GM12878 (cell line): ENCODE data around the gene HSD11B1. TPM values are rescaled to one million over a fixed set of nuclear protein-coding genes. Genes with fewer than 3 reads are reported as not detected.

ENCODE experiments used
- BMI1 ChIP-seq: fragments of 450-650 bp; IDR thresholded peaks from 2 replicates; pipeline ENCODE4 v1.6.1; 2016; ENCODE audit warnings: mild to moderate bottlenecking, moderate library complexity, borderline replicate concordance
- JUND ChIP-seq: IDR thresholded peaks from 2 replicates; pipeline ENCODE4 v1.6.1; 2012; ENCODE audit warnings: low read depth, mild to moderate bottlenecking, low read length, improper control_type of control experiment, moderate library complexity
- KLF5 ChIP-seq: fragments of 450-650 bp; IDR thresholded peaks from 2 replicates; pipeline ENCODE4 v1.6.1; 2014; ENCODE audit warnings: mild to moderate bottlenecking; ENCODE audit not compliant: partially characterized antibody
- NFYB ChIP-seq: IDR thresholded peaks from 2 replicates; pipeline ENCODE4 v1.6.1; 2011; ENCODE audit warnings: low read depth, mild to moderate bottlenecking, low read length, improper control_type of control experiment, moderate library complexity; ENCODE audit not compliant: insufficient read depth
- PAX8 ChIP-seq: fragments of 450-650 bp; IDR thresholded peaks from 2 replicates; pipeline ENCODE4 v1.6.1; 2017; ENCODE audit warnings: mild to moderate bottlenecking, moderate library complexity
- POLR2AphosphoS5 ChIP-seq: IDR thresholded peaks from 2 replicates; pipeline ENCODE4 v1.6.1; 2011; ENCODE audit warnings: mild to moderate bottlenecking, low read length, inconsistent platforms
- SIN3A ChIP-seq: IDR thresholded peaks from 2 replicates; pipeline ENCODE4 v1.6.1; 2012; ENCODE audit warnings: low read depth, low read length, improper control_type of control experiment
- SMARCA5 ChIP-seq: fragments of 450-650 bp; IDR thresholded peaks from 2 replicates; pipeline ENCODE4 v1.6.1; 2017; ENCODE audit warnings: mild to moderate bottlenecking
- SPI1 ChIP-seq: IDR thresholded peaks from 2 replicates; pipeline ENCODE4 v1.6.1; 2011; ENCODE audit warnings: low read depth, mild to moderate bottlenecking, low read length, moderate library complexity, borderline replicate concordance; ENCODE audit not compliant: insufficient read depth
- TBL1XR1 ChIP-seq: IDR thresholded peaks from 2 replicates; pipeline ENCODE4 v1.6.1; 2012; ENCODE audit warnings: low read depth, low read length, improper control_type of control experiment
- YY1 ChIP-seq: IDR thresholded peaks from 2 replicates; pipeline ENCODE4 v1.6.1; 2011; ENCODE audit warnings: low read depth, mild to moderate bottlenecking, low read length
- ZNF622 ChIP-seq: fragments of 450-650 bp; IDR thresholded peaks from 2 replicates; pipeline ENCODE4 v1.6.1; 2017; ENCODE audit warnings: mild to moderate bottlenecking, inconsistent platforms
- polyA plus RNA-seq, 11 experiments: library from polyadenylated mRNA; depleted of rRNA in 4 of 11; unstranded in 6 of 11; stranded (reverse) in 5 of 11; fragments of >200 nt; fragmentation: Nextera tagmentation in 4 of 11; fragmentation: Illumina TruSeq in 1 of 11; extraction: Ambion mirVana in 4 of 11; extraction: Trizol in 1 of 11; gene quantifications; 1 replicate in 1 of 11; 2 replicates in 10 of 11; pipeline versions ENCODE4 v1.2.1 to v1.2.3, GENCODE V29; 2011 to 2016; ENCODE audit warnings: inconsistent platforms in 2 of 11, missing spikeins in 2 of 11, low read depth in 1 of 11
- total RNA-seq, 4 experiments: library from RNA; depleted of rRNA in 3 of 4; stranded (reverse); fragments of >200 nt in 3 of 4; fragmentation: Illumina TruSeq in 1 of 4; extraction: Trizol in 1 of 4; gene quantifications; 2 replicates each; pipeline versions ENCODE4 v1.2.1 to v1.2.3, GENCODE V29; 2013 to 2021
- TF ChIP-seq, protein P1 (sequence below): fragments of 450-650 bp; conservative IDR thresholded peaks from 2 replicates; pipeline ENCODE4 v1.6.1; 2017; ENCODE audit warnings: mild to moderate bottlenecking, moderate library complexity
- TF ChIP-seq, protein P2 (sequence below): fragments of 450-650 bp; formaldehyde crosslinking; IDR thresholded peaks from 2 replicates; pipeline ENCODE4 v1.5.0; 2022; ENCODE audit warnings: mild to moderate bottlenecking, missing genetic modification characterization
- TF ChIP-seq, protein P3 (sequence below): fragments of 450-650 bp; IDR thresholded peaks from 2 replicates; pipeline ENCODE4 v1.6.1; 2014; ENCODE audit warnings: mild to moderate bottlenecking
- TF ChIP-seq, protein P4 (sequence below): fragments of 450-650 bp; IDR thresholded peaks from 2 replicates; pipeline ENCODE4 v1.6.1; 2016; ENCODE audit warnings: mild to moderate bottlenecking

Gene HSD11B1
- total and polyA plus RNA-seq, 10 of the 15 experiments (the other 5 are each of a cell fraction or from before 2014, with no cell fraction given): 0.04 to 0.27 (median 0.15) TPM; not detected in 7

DNA sequence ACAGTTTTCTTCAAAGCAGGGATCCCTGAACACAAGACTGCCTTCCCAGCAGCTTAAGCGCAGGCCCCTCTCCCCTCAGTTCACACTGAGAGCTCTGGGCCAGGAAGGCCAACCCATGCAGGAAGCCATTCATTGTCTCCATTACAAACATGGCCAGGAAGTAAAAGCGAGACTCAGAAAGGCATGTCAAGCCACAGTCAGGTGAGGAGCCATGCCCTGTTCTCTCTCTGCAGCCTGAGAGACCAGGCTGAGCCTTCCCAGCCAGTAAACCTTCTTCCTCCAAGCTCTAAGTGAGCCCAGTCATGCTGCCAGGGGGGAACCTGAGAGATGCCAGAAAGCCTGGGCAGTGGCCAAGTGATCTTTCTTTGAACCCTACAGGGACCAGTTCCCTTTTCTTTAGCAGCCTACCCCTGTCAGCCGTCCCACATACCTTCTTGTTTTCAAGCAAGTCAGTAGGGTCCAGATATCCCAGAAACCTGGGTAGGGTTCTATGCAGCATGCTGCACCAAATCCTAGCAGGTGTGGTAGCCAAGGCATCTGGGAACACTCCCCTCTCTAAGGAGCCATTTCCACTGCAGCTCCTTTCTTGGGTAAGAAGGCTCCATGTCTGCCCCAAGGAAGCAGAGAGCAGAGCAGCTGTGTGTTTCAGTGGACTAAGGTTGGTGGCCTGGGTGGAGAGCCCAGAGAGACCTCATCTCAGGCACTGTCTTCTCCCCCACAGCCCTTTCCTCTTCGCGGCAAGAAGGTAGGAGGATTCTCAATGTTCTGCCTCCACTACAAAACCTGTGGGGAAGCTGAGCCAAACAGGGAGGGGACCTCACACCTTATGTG lies 52.2 kb downstream of the HSD11B1 start (continued):
- TF ChIP-seq, protein P1, sequence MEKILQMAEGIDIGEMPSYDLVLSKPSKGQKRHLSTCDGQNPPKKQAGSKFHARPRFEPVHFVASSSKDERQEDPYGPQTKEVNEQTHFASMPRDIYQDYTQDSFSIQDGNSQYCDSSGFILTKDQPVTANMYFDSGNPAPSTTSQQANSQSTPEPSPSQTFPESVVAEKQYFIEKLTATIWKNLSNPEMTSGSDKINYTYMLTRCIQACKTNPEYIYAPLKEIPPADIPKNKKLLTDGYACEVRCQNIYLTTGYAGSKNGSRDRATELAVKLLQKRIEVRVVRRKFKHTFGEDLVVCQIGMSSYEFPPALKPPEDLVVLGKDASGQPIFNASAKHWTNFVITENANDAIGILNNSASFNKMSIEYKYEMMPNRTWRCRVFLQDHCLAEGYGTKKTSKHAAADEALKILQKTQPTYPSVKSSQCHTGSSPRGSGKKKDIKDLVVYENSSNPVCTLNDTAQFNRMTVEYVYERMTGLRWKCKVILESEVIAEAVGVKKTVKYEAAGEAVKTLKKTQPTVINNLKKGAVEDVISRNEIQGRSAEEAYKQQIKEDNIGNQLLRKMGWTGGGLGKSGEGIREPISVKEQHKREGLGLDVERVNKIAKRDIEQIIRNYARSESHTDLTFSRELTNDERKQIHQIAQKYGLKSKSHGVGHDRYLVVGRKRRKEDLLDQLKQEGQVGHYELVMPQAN: 0 out of 2 replicates have a peak, but pooled peaks have one; percentile 9
- TF ChIP-seq SMARCA5 (no peak), SIN3A (no peak; the same call in 1 of the 2 replicates), JUND (no peak), SPI1 (peak; percentile 95), TBL1XR1 (no peak), KLF5 (no peak), ZNF622 (no peak), BMI1 (no peak), NFYB (no peak), POLR2AphosphoS5 (peak; percentile 38; the same call in 1 of the 2 replicates), YY1 (peak; percentile 51; the same call in 1 of the 2 replicates), PAX8 (no peak)
- TF ChIP-seq, protein P2, sequence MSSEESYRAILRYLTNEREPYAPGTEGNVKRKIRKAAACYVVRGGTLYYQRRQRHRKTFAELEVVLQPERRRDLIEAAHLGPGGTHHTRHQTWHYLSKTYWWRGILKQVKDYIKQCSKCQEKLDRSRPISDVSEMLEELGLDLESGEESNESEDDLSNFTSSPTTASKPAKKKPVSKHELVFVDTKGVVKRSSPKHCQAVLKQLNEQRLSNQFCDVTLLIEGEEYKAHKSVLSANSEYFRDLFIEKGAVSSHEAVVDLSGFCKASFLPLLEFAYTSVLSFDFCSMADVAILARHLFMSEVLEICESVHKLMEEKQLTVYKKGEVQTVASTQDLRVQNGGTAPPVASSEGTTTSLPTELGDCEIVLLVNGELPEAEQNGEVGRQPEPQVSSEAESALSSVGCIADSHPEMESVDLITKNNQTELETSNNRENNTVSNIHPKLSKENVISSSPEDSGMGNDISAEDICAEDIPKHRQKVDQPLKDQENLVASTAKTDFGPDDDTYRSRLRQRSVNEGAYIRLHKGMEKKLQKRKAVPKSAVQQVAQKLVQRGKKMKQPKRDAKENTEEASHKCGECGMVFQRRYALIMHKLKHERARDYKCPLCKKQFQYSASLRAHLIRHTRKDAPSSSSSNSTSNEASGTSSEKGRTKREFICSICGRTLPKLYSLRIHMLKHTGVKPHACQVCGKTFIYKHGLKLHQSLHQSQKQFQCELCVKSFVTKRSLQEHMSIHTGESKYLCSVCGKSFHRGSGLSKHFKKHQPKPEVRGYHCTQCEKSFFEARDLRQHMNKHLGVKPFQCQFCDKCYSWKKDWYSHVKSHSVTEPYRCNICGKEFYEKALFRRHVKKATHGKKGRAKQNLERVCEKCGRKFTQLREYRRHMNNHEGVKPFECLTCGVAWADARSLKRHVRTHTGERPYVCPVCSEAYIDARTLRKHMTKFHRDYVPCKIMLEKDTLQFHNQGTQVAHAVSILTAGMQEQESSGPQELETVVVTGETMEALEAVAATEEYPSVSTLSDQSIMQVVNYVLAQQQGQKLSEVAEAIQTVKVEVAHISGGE (CRISPR knock-in tag): no peak
- TF ChIP-seq, protein P3, sequence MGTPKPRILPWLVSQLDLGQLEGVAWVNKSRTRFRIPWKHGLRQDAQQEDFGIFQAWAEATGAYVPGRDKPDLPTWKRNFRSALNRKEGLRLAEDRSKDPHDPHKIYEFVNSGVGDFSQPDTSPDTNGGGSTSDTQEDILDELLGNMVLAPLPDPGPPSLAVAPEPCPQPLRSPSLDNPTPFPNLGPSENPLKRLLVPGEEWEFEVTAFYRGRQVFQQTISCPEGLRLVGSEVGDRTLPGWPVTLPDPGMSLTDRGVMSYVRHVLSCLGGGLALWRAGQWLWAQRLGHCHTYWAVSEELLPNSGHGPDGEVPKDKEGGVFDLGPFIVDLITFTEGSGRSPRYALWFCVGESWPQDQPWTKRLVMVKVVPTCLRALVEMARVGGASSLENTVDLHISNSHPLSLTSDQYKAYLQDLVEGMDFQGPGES: no peak
- TF ChIP-seq, protein P4, sequence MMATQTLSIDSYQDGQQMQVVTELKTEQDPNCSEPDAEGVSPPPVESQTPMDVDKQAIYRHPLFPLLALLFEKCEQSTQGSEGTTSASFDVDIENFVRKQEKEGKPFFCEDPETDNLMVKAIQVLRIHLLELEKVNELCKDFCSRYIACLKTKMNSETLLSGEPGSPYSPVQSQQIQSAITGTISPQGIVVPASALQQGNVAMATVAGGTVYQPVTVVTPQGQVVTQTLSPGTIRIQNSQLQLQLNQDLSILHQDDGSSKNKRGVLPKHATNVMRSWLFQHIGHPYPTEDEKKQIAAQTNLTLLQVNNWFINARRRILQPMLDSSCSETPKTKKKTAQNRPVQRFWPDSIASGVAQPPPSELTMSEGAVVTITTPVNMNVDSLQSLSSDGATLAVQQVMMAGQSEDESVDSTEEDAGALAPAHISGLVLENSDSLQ: no peak
- TF ChIP-seq, all 136 proteins: peak for 16
